ENCODE data around the gene VWA8.

GRCh38 chr13:41651413-41652058 is 309.4 kb downstream of the VWA8 start:
- TF ChIP-seq MYC (IDR thresholded peaks at IDR 0.05; ENCODE audit: low read depth, low read length) (no peak), POLR2A (IDR thresholded peaks at IDR 0.05; ENCODE audit: extremely low read depth, insufficient read length) (no peak)
- TF ChIP-seq, protein P1, sequence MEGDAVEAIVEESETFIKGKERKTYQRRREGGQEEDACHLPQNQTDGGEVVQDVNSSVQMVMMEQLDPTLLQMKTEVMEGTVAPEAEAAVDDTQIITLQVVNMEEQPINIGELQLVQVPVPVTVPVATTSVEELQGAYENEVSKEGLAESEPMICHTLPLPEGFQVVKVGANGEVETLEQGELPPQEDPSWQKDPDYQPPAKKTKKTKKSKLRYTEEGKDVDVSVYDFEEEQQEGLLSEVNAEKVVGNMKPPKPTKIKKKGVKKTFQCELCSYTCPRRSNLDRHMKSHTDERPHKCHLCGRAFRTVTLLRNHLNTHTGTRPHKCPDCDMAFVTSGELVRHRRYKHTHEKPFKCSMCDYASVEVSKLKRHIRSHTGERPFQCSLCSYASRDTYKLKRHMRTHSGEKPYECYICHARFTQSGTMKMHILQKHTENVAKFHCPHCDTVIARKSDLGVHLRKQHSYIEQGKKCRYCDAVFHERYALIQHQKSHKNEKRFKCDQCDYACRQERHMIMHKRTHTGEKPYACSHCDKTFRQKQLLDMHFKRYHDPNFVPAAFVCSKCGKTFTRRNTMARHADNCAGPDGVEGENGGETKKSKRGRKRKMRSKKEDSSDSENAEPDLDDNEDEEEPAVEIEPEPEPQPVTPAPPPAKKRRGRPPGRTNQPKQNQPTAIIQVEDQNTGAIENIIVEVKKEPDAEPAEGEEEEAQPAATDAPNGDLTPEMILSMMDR (IDR thresholded peaks at IDR 0.05; ENCODE audit: low read depth, low read length): no peak

Measured in NB4 (cell line).